OCI-LY1 (cell line): ENCODE results near the gene RPUSD4.

Experiments
- H2AFZ ChIP-seq: fragments of 200-600 bp; sonication (generic), shearing (Covaris generic); 2 replicates; pipeline ENCODE4 v1.6.0; 2014; ENCODE audit warnings: antibody characterized with exemption, mild to moderate bottlenecking, low read length
- H3F3A ChIP-seq: fragments of 200-600 bp; sonication (generic), shearing (Covaris generic); 2 replicates; pipeline ENCODE4 v1.6.0; 2014; ENCODE audit warnings: mild to moderate bottlenecking, antibody characterized with exemption, low read length, moderate library complexity; ENCODE audit not compliant: insufficient read depth
- H3K27ac ChIP-seq: fragments of 200-600 bp; sonication (generic); 2 replicates; pipeline ENCODE4 v1.5.1; 2014; ENCODE audit warnings: low read length, mixed run types, mild to moderate bottlenecking, low read depth; ENCODE audit not compliant: poor library complexity, severe bottlenecking
- H3K27me3 ChIP-seq: fragments of 200-600 bp; sonication (generic); 2 replicates; pipeline ENCODE4 v1.6.0; 2014; ENCODE audit warnings: antibody characterized with exemption, mild to moderate bottlenecking, low read length, moderate library complexity; ENCODE audit not compliant: insufficient read depth
- H3K36me3 ChIP-seq: fragments of 200-600 bp; sonication (generic); 2 replicates; pipeline ENCODE4 v1.6.1; 2014; ENCODE audit warnings: mild to moderate bottlenecking, antibody characterized with exemption, low read length, moderate library complexity, mixed read lengths; ENCODE audit not compliant: insufficient read depth
- H3K4me1 ChIP-seq: fragments of 200-600 bp; sonication (generic); 2 replicates; pipeline ENCODE4 v1.5.1; 2014; ENCODE audit warnings: mild to moderate bottlenecking, low read length, moderate library complexity; ENCODE audit not compliant: insufficient read depth, severe bottlenecking
- H3K4me2 ChIP-seq: fragments of 200-600 bp; sonication (generic), shearing (Covaris generic); 2 replicates; pipeline ENCODE4 v1.6.1; 2014; ENCODE audit warnings: low read length
- H3K4me3 ChIP-seq: fragments of 200-600 bp; sonication (generic); 2 replicates; pipeline ENCODE4 v1.5.1; 2014; ENCODE audit warnings: low read length, low read depth, mild to moderate bottlenecking, mixed read lengths; ENCODE audit not compliant: poor library complexity, severe bottlenecking
- H3K79me2 ChIP-seq: fragments of 200-600 bp; shearing (Covaris generic); 2 replicates; pipeline ENCODE4 v1.6.1; 2016; ENCODE audit warnings: mixed run types, low read length, mixed read lengths; ENCODE audit not compliant: insufficient read depth
- H3K9ac ChIP-seq: fragments of 200-600 bp; sonication (generic), shearing (Covaris generic); 2 replicates; pipeline ENCODE4 v1.6.1; 2014; ENCODE audit warnings: mild to moderate bottlenecking, low read length, mixed read lengths
- H3K9me2 ChIP-seq: fragments of 200-600 bp; sonication (generic), shearing (Covaris generic); 2 replicates; pipeline ENCODE4 v1.6.1; 2014; ENCODE audit warnings: low read depth, mild to moderate bottlenecking, low read length, mixed read lengths
- H3K9me3 ChIP-seq: fragments of 200-600 bp; shearing (Covaris generic); 2 replicates; pipeline ENCODE4 v1.6.1; 2014; ENCODE audit warnings: low read length, mixed read lengths
- H4K20me1 ChIP-seq: fragments of 200-600 bp; sonication (generic), shearing (Covaris generic); 2 replicates; pipeline ENCODE4 v1.6.0; 2016; ENCODE audit warnings: mild to moderate bottlenecking, low read length; ENCODE audit not compliant: insufficient read depth
- EZH2 ChIP-seq: fragments of 200-600 bp; sonication (generic), shearing (Covaris generic); IDR thresholded peaks from 2 replicates; pipeline ENCODE4 v1.8.0; 2017; ENCODE audit warnings: borderline replicate concordance, mixed run types, mild to moderate bottlenecking, antibody characterized with exemption, low read length, moderate library complexity, mixed read lengths
- TF ChIP-seq, protein P1 (sequence below): fragments of 200-600 bp; sonication (generic), shearing (Covaris generic); IDR thresholded peaks from 2 replicates; pipeline ENCODE4 v1.5.1; 2017; ENCODE audit warnings: mild to moderate bottlenecking, antibody characterized with exemption, low read length, moderate library complexity, mixed read lengths

RPUSD4 gene, protein sequence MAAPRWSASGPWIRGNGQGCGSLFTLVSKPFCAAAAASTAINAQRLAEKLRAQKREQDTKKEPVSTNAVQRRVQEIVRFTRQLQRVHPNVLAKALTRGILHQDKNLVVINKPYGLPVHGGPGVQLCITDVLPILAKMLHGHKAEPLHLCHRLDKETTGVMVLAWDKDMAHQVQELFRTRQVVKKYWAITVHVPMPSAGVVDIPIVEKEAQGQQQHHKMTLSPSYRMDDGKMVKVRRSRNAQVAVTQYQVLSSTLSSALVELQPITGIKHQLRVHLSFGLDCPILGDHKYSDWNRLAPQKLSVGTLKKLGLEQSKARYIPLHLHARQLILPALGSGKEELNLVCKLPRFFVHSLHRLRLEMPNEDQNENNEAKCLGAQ

DNA sequence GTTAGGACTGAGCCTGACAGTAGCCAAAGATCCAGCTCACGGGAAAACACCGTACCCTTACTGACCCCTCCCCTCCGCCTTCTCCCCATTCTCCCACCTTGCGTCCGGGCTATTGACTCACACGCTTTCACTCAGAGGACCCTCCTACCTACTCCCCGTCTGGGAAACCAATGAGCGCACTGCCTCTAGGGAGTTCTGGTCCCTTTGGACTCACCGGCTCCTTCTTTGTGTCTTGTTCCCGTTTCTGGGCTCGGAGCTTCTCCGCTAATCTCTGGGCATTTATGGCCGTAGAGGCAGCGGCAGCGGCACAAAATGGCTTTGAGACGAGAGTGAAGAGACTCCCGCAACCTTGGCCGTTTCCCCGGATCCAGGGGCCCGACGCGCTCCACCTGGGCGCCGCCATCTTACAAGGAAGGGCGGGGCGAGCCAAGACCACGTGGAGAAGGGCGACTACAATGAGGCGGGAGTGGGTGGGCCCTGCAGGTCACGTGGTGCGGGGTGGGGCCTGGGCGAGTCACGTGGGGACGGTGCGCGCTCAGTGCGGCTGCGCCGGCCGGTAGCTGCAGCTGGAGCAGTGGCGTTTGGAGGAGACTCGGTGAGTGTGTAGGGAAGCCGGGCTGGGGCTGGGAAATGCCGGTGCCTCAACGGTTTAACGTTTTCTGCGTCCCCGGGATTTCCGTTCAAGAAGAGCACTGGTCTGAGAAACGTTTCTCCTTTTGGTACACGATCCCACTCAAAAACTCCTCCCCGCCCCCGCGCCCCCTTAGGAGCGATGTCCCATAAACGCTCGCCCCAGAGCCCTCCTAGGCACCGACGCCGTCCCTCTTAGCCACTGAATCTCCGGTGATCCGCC lies at the start of gene RPUSD4, which contains the start of gene FAM118B:
TSS of gene RPUSD4 (minus strand) at position 415 of the 853 bp plus-strand sequence. CDS start at position 403, 12 bp downstream.
TSS of gene FAM118B (plus strand) at position 547 of the 853 bp plus-strand sequence. CDS start 23,220 bp downstream, outside the sequence.
- H3K9ac ChIP-seq = peak within 1 kb of the TSS; percentile 69
- TF ChIP-seq EZH2 = no peak
- TF ChIP-seq, protein P1, sequence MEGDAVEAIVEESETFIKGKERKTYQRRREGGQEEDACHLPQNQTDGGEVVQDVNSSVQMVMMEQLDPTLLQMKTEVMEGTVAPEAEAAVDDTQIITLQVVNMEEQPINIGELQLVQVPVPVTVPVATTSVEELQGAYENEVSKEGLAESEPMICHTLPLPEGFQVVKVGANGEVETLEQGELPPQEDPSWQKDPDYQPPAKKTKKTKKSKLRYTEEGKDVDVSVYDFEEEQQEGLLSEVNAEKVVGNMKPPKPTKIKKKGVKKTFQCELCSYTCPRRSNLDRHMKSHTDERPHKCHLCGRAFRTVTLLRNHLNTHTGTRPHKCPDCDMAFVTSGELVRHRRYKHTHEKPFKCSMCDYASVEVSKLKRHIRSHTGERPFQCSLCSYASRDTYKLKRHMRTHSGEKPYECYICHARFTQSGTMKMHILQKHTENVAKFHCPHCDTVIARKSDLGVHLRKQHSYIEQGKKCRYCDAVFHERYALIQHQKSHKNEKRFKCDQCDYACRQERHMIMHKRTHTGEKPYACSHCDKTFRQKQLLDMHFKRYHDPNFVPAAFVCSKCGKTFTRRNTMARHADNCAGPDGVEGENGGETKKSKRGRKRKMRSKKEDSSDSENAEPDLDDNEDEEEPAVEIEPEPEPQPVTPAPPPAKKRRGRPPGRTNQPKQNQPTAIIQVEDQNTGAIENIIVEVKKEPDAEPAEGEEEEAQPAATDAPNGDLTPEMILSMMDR = no peak
- peaks cover 18% of the 10 kb centered on the region; the same call in 1 of the 2 replicates for H3K79me2 ChIP-seq
- H4K20me1 ChIP-seq = no peaks in the 10 kb centered on the region
- peaks cover 21% of the 10 kb centered on the region for H3K36me3 ChIP-seq
- no peaks in the 10 kb centered on the region for H3K27me3 ChIP-seq
- no peaks in the 10 kb centered on the region for H3K9me2 ChIP-seq
- no peaks in the 10 kb centered on the region for H3K9me3 ChIP-seq
- no peak within 1 kb of the TSS for H2AFZ ChIP-seq
- H3K27ac ChIP-seq = no peak within 1 kb of the TSS
- H3F3A ChIP-seq = no peaks in the 10 kb centered on the region
- peak within 1 kb of the TSS; percentile 96 for H3K4me2 ChIP-seq
- H3K4me3 ChIP-seq = peak within 1 kb of the TSS; percentile 73
- peaks cover 24% of the 10 kb centered on the region for H3K4me1 ChIP-seq

DNA sequence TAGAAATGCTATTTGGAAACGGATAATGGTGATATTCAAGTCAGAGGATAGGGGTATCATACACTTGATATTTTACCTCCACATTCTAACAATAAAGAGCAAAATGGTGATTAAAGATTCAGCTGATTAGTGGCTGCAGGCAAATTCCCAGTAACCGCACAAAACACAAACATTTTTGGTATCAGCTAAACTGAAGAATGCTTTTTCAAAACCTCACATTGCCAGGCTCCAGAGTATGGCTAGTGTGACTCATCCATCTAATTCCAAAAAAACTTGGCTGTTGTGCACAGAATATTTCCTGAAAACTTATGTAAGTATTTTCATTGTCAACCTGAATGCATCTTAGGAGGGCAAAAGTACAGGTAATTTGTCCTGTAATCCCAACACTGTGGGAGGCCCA lies 46.3 kb upstream of the RPUSD4 start:
- Histone ChIP-seq H3K4me1 (no peaks in the 10 kb centered on the region), H3K9me3 (no peaks in the 10 kb centered on the region), H4K20me1 (no peaks in the 10 kb centered on the region), H3F3A (no peaks in the 10 kb centered on the region; the same call in 1 of the 2 replicates), H3K79me2 (no peaks in the 10 kb centered on the region), H3K9ac (no peak overlapping the region), H3K36me3 (peaks cover 37% of the 10 kb centered on the region; the same call in 1 of the 2 replicates), H2AFZ (no peak overlapping the region), H3K4me3 (no peak overlapping the region), H3K27ac (no peak overlapping the region), H3K4me2 (no peak overlapping the region), H3K27me3 (no peaks in the 10 kb centered on the region), H3K9me2 (no peaks in the 10 kb centered on the region)
- no peak for TF ChIP-seq EZH2
- TF ChIP-seq, protein P1 = no peak

DNA sequence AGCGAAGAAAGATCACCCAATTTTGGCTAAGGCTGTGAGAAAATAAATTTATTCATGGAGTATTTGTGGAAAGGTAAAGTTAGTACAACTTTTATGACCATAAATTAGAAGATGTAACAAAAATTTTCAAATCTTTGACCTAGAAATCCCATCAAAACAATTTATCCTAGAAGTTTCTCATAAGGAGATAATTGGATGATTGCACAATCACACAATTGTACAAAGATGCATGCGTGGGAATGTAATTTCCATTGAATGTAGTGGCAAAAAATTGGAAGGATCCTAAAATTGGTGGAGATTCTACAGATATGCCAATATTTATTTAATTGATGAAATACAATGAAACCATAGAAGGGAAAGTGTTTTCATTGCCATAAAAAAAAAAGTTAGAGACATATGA lies 45.7 kb upstream of the RPUSD4 start:
- no peak overlapping the region for H2AFZ ChIP-seq
- H3K4me1 ChIP-seq = no peaks in the 10 kb centered on the region
- H3K9me3 ChIP-seq = no peaks in the 10 kb centered on the region
- H3K9me2 ChIP-seq = no peaks in the 10 kb centered on the region
- H3K79me2 ChIP-seq = no peaks in the 10 kb centered on the region
- no peaks in the 10 kb centered on the region for H4K20me1 ChIP-seq
- peaks cover 31% of the 10 kb centered on the region; the same call in 1 of the 2 replicates for H3K36me3 ChIP-seq
- H3K9ac ChIP-seq = no peak overlapping the region
- no peaks in the 10 kb centered on the region for H3K27me3 ChIP-seq
- no peaks in the 10 kb centered on the region; the same call in 1 of the 2 replicates for H3F3A ChIP-seq
- H3K27ac ChIP-seq = no peak overlapping the region
- no peak overlapping the region for H3K4me3 ChIP-seq
- TF ChIP-seq, protein P1 = no peak
- no peak for TF ChIP-seq EZH2
- H3K4me2 ChIP-seq = no peak overlapping the region
